Measurements from ENCODE around the gene ADIPOR1.
"Not testable (repeated sequence)": the region's sequence is repeated elsewhere in the genome, so short reads cannot be mapped to it uniquely, and the experiment has no call there.

DNA sequence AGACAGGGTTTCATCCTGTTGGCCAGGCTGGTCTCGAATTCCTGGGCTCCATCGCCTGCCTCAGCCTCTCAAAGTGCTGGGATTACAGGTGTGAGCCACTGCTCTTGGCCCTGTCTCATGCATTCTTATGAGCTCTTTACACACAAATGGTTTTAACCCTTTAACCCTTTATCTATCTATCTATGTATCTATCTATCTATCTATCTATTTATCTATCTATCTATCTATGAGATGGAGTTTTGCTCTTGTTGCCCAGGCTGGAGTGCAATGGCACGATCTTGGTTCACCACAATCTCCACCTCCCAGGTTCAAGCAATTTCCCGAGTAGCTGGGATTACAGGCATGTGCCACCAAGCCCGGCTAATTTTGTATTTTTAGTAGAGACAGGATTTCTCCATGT is 54.3 kb downstream of the ADIPOR1 start:
- TF ChIP-seq, protein P1, sequence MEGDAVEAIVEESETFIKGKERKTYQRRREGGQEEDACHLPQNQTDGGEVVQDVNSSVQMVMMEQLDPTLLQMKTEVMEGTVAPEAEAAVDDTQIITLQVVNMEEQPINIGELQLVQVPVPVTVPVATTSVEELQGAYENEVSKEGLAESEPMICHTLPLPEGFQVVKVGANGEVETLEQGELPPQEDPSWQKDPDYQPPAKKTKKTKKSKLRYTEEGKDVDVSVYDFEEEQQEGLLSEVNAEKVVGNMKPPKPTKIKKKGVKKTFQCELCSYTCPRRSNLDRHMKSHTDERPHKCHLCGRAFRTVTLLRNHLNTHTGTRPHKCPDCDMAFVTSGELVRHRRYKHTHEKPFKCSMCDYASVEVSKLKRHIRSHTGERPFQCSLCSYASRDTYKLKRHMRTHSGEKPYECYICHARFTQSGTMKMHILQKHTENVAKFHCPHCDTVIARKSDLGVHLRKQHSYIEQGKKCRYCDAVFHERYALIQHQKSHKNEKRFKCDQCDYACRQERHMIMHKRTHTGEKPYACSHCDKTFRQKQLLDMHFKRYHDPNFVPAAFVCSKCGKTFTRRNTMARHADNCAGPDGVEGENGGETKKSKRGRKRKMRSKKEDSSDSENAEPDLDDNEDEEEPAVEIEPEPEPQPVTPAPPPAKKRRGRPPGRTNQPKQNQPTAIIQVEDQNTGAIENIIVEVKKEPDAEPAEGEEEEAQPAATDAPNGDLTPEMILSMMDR (conservative IDR thresholded peaks at IDR 0.05; ENCODE audit: low read depth, low read length): not testable (repeated sequence)
- not testable (repeated sequence) for TF ChIP-seq MAZ (IDR thresholded peaks at IDR 0.05; ENCODE audit: borderline replicate concordance, low read depth, low read length); RFX5 (IDR thresholded peaks at IDR 0.05; ENCODE audit: low read depth, low read length); RCOR1 (IDR thresholded peaks at IDR 0.05; ENCODE audit: insufficient replicate concordance, low read length); RAD21 (IDR thresholded peaks at IDR 0.05; ENCODE audit: low read length); POLR2A (IDR thresholded peaks at IDR 0.05; ENCODE audit: low read depth, low read length); SMC3 (IDR thresholded peaks at IDR 0.05; ENCODE audit: low read depth, low read length); CEBPB (IDR thresholded peaks at IDR 0.05; ENCODE audit: low read depth, low read length); BHLHE40 (IDR thresholded peaks at IDR 0.05; ENCODE audit: low read depth, low read length); FOS (IDR thresholded peaks at IDR 0.05; ENCODE audit: low read depth, low read length); MXI1 (IDR thresholded peaks at IDR 0.05; ENCODE audit: borderline replicate concordance, low read depth, low read length); NFE2L2 (IDR thresholded peaks at IDR 0.05; ENCODE audit: low read depth, low read length)
- TF ChIP-seq, protein P2, sequence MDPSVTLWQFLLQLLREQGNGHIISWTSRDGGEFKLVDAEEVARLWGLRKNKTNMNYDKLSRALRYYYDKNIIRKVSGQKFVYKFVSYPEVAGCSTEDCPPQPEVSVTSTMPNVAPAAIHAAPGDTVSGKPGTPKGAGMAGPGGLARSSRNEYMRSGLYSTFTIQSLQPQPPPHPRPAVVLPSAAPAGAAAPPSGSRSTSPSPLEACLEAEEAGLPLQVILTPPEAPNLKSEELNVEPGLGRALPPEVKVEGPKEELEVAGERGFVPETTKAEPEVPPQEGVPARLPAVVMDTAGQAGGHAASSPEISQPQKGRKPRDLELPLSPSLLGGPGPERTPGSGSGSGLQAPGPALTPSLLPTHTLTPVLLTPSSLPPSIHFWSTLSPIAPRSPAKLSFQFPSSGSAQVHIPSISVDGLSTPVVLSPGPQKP (IDR thresholded peaks at IDR 0.05; ENCODE audit: borderline replicate concordance, low read depth, low read length): not testable (repeated sequence)
- TF ChIP-seq, protein P3, sequence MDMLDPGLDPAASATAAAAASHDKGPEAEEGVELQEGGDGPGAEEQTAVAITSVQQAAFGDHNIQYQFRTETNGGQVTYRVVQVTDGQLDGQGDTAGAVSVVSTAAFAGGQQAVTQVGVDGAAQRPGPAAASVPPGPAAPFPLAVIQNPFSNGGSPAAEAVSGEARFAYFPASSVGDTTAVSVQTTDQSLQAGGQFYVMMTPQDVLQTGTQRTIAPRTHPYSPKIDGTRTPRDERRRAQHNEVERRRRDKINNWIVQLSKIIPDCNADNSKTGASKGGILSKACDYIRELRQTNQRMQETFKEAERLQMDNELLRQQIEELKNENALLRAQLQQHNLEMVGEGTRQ (IDR thresholded peaks at IDR 0.05; ENCODE audit: low read depth, low read length): not testable (repeated sequence)

Measured in IMR-90 (cell line).